ENCODE data around the gene TXK.
"Not testable (repeated sequence)": the region's sequence is repeated elsewhere in the genome, so short reads cannot be mapped to it uniquely, and the experiment has no call there.

The TXK gene

GRCh38 chr4:48134081-48134480 is at the start of gene TXK:
Gene TXK, minus strand, starts transcription at chr4:48134250. Its CDS starts 80 bp downstream, at chr4:48134170.
- peak; percentile 15 for DNase-seq

GRCh38 chr4:48180234-48180633 is 46.2 kb upstream of the TXK start:
- DNase-seq = no peak

GRCh38 chr4:48178931-48179330 is 44.9 kb upstream of the TXK start:
- no peak for DNase-seq

GRCh38 chr4:48175806-48176205 is 41.8 kb upstream of the TXK start:
- no peak for DNase-seq

GRCh38 chr4:48175328-48175727 is 41.3 kb upstream of the TXK start:
- no peak for DNase-seq

GRCh38 chr4:48173056-48173991 is 39.3 kb upstream of the TXK start:
- peak; percentile 21 for DNase-seq

GRCh38 chr4:48172651-48173050 is 38.6 kb upstream of the TXK start:
- no peak for DNase-seq

- peak; percentile 25 for DNase-seq
These were observed 35.6 kb upstream of the TXK start for GRCh38 chr4:48169636-48170035.

- peak; percentile 25 for DNase-seq
These were observed 33.7 kb upstream of the TXK start for GRCh38 chr4:48167538-48168263.

- not testable (repeated sequence) for DNase-seq
These were observed 30.5 kb upstream of the TXK start for GRCh38 chr4:48164561-48164960.

- no peak for DNase-seq
These were observed 29.7 kb upstream of the TXK start for GRCh38 chr4:48163746-48164145.

- DNase-seq = no peak
These were observed 28.1 kb upstream of the TXK start for GRCh38 chr4:48162162-48162561.

- DNase-seq = no peak
These were observed 23.2 kb upstream of the TXK start for GRCh38 chr4:48157271-48157670.

GRCh38 chr4:48156423-48156822 is 22.4 kb upstream of the TXK start:
- DNase-seq = no peak

- no peak for DNase-seq
These were observed 19.9 kb upstream of the TXK start for GRCh38 chr4:48153791-48154550.

GRCh38 chr4:48152259-48152658 is 18.2 kb upstream of the TXK start:
- no peak for DNase-seq

GRCh38 chr4:48149827-48150370 is 15.8 kb upstream of the TXK start:
- DNase-seq = no peak

- no peak for DNase-seq
These were observed 13.6 kb upstream of the TXK start for GRCh38 chr4:48147621-48148020.

- DNase-seq = peak; percentile 54
These were observed 7.0 kb upstream of the TXK start for GRCh38 chr4:48141048-48141447.

- DNase-seq = no peak
These were observed 5.6 kb upstream of the TXK start for GRCh38 chr4:48139691-48140090.

GRCh38 chr4:48138936-48139335 is 4.9 kb upstream of the TXK start:
- peak; percentile 25 for DNase-seq

GRCh38 chr4:48138511-48138910 is 4.5 kb upstream of the TXK start:
- DNase-seq = no peak

- DNase-seq = no peak
These were observed 3.8 kb upstream of the TXK start for GRCh38 chr4:48137846-48138245.

Measured in activated CD4-positive, alpha-beta T cell treated with anti-CD3 and anti-CD28 coated beads, Interleukin-2, amount 50 U/mL, for 16 hours (primary cell).